Uterus (tissue), 4 donors: ENCODE results near the gene AASDH. TPM values are rescaled to one million over a fixed set of nuclear protein-coding genes. Genes with fewer than 3 reads are reported as not detected.

ENCODE experiments used
- DNase-seq, 2 donors: peaks; one replicate each; pipeline ENCODE4 v3.0.0-alpha.2; 2019 to 2020
- H3K27ac ChIP-seq, 2 donors: fragments of 200-600 bp; sonication (generic); 1 replicate in 1 of 2; 2 replicates in 1 of 2; pipeline ENCODE4 v1.5.1; 2016 to 2018
- H3K27me3 ChIP-seq, 2 donors: fragments of 200-600 bp; sonication (generic); one replicate each; pipeline ENCODE4 v1.5.1; 2018 to 2019; ENCODE audit warnings: control low read depth in 1 of 2
- H3K36me3 ChIP-seq, 2 donors: fragments of 200-600 bp; sonication (generic); one replicate each; pipeline ENCODE4 v1.5.1; 2019; ENCODE audit warnings: control low read depth in 1 of 2
- H3K4me1 ChIP-seq, 2 donors: fragments of 200-600 bp; sonication (generic); one replicate each; pipeline ENCODE4 v1.5.1; 2018 to 2019; ENCODE audit warnings: control low read depth in 1 of 2
- H3K4me3 ChIP-seq, 2 donors: fragments of 200-600 bp; sonication (generic); 1 replicate in 1 of 2; 2 replicates in 1 of 2; pipeline ENCODE4 v1.5.1; 2018 to 2019; ENCODE audit warnings: mild to moderate bottlenecking in 1 of 2
- H3K9me3 ChIP-seq, 2 donors: fragments of 200-600 bp; sonication (generic); one replicate each; pipeline ENCODE4 v1.5.1; 2019; ENCODE audit warnings: control low read depth in 1 of 2
- CTCF ChIP-seq, 4 experiments: fragments of 200-600 bp in 2 of 4; fragments of 450-650 bp in 2 of 4; sonication (generic) in 2 of 4; IDR thresholded peaks; one replicate each; pipeline ENCODE4 v1.5.1; 2016 to 2019; ENCODE audit warnings: antibody characterized with exemption in 4 of 4, mild to moderate bottlenecking in 2 of 4, moderate library complexity in 1 of 4
- POLR2A ChIP-seq, 2 donors: fragments of 450-650 bp; IDR thresholded peaks; one replicate each; pipeline ENCODE4 v1.6.1; 2016; ENCODE audit warnings: antibody characterized with exemption in 2 of 2, mild to moderate bottlenecking in 1 of 2, moderate library complexity in 1 of 2
- intact Hi-C: fragments of 100-400 bp; cut with DNase I; formaldehyde crosslinking; loops from one replicate; pipeline ENCODE4 v1.15.1; 2023; ENCODE audit warnings: low total_unique reads
- total RNA-seq, 4 donors: library from RNA; depleted of rRNA in 3 of 4; stranded (reverse); fragments of >200 nt in 3 of 4; gene quantifications; one replicate each; pipeline versions ENCODE4 v1.1.0 to v1.2.4, GENCODE V29; 2014 to 2023
- donor health status: DM: yes; HTN: yes; CAD: no.

The AASDH gene
- total RNA-seq, 4 donors from 2014 or later: 12.7 to 58.8 (median 26.6) TPM

DNA sequence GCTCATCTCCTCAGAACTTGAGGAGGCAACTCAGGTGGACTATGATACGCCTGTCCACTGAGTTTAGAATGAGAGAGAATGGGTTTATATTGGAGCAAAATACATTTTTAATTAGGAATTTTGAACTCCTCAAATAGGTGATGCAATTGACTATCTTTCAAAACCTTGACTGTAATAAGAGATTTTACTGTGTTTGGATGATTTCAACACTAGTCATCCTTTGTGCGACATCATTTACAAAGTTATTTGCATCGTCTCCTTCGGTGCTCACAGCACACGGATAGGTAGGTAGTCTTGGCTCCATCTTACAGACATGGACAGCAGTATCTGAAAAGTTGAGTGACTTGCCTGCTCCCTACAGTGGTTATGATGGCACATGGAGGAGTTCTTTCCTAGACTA is 67.0 kb downstream of the AASDH start:
- Histone ChIP-seq H3K27me3 (no peaks in the 10 kb centered on the region), H3K4me3 (no peak overlapping the region), H3K9me3 (no peaks in the 10 kb centered on the region), H3K36me3 (no peaks in the 10 kb centered on the region), H3K4me1 (no peaks in the 10 kb centered on the region), H3K27ac (no peak overlapping the region)
- no peak for DNase-seq
- no peak for TF ChIP-seq CTCF (IDR thresholded peaks at IDR 0.05)
- TF ChIP-seq POLR2A (IDR thresholded peaks at IDR 0.05): no peak
- intact Hi-C loops: no loop called here

GRCh38 chr4:56318555-56318954 is 68.7 kb downstream of the AASDH start:
- Histone ChIP-seq H3K9me3 (no peaks in the 10 kb centered on the region), H3K36me3 (no peaks in the 10 kb centered on the region), H3K27ac (no peak overlapping the region), H3K27me3 (no peaks in the 10 kb centered on the region), H3K4me1 (no peaks in the 10 kb centered on the region), H3K4me3 (no peak overlapping the region)
- DNase-seq: no peak
- intact Hi-C loops: no loop called here
- TF ChIP-seq CTCF (IDR thresholded peaks at IDR 0.05) (no peak), POLR2A (IDR thresholded peaks at IDR 0.05) (no peak)

GRCh38 chr4:56317749-56318148 is 69.5 kb downstream of the AASDH start:
- Histone ChIP-seq H3K27ac (no peak overlapping the region), H3K36me3 (no peaks in the 10 kb centered on the region), H3K9me3 (no peaks in the 10 kb centered on the region), H3K4me3 (no peak overlapping the region), H3K27me3 (no peaks in the 10 kb centered on the region), H3K4me1 (no peaks in the 10 kb centered on the region)
- intact Hi-C loops: no loop called here
- DNase-seq: no peak
- TF ChIP-seq POLR2A (IDR thresholded peaks at IDR 0.05) (no peak), CTCF (IDR thresholded peaks at IDR 0.05) (no peak)

GRCh38 chr4:56316011-56316650 is 71.2 kb downstream of the AASDH start:
- no peak overlapping the region for H3K27ac ChIP-seq
- no peaks in the 10 kb centered on the region for H3K9me3 ChIP-seq
- no peak for DNase-seq
- TF ChIP-seq CTCF (IDR thresholded peaks at IDR 0.05) (no peak), POLR2A (IDR thresholded peaks at IDR 0.05) (no peak)
- H3K36me3 ChIP-seq: no peaks in the 10 kb centered on the region
- H3K27me3 ChIP-seq: no peaks in the 10 kb centered on the region
- intact Hi-C loops: no loop called here
- H3K4me3 ChIP-seq: no peak overlapping the region
- H3K4me1 ChIP-seq: no peaks in the 10 kb centered on the region

GRCh38 chr4:56315543-56315942 is 71.7 kb downstream of the AASDH start:
- Histone ChIP-seq H3K4me1 (no peaks in the 10 kb centered on the region), H3K27ac (no peak overlapping the region), H3K36me3 (no peaks in the 10 kb centered on the region), H3K4me3 (no peak overlapping the region), H3K9me3 (no peaks in the 10 kb centered on the region), H3K27me3 (no peaks in the 10 kb centered on the region)
- no peak for DNase-seq
- intact Hi-C loops: no loop called here
- TF ChIP-seq CTCF (IDR thresholded peaks at IDR 0.05) (no peak), POLR2A (IDR thresholded peaks at IDR 0.05) (no peak)
